ENCODE data around the gene PCDH12.

- TF ChIP-seq CTCF (IDR thresholded peaks at IDR 0.05 in 8 of 11, conservative IDR thresholded peaks at IDR 0.05 in 3 of 11) (no peak), POLR2A (IDR thresholded peaks at IDR 0.05) (no peak), POLR2AphosphoS5 (IDR thresholded peaks at IDR 0.05) (no peak)
Measured at GRCh38 chr5:141903261-141903660, 54.7 kb downstream of the PCDH12 start.

Measured in spleen (tissue), 7 donors.